Esophagus muscularis mucosa (tissue), 4 donors: Measurements from ENCODE around the gene TMEM40.

Source experiments
- CTCF ChIP-seq, 3 experiments: fragments of 200-600 bp in 2 of 3; fragments of 450-650 bp in 1 of 3; sonication (generic) in 2 of 3; IDR thresholded peaks; one replicate each; pipeline ENCODE4 v1.5.1; 2017 to 2019; ENCODE audit warnings: antibody characterized with exemption in 3 of 3, mild to moderate bottlenecking in 2 of 3, moderate library complexity in 1 of 3
- EP300 ChIP-seq: sonication (generic); formaldehyde crosslinking; IDR thresholded peaks from one replicate; pipeline ENCODE4 v1.6.1; 2017; ENCODE audit warnings: antibody characterized with exemption
- POLR2A ChIP-seq: fragments of 450-650 bp; IDR thresholded peaks from one replicate; pipeline ENCODE4 v1.6.1; 2017; ENCODE audit warnings: antibody characterized with exemption, moderate library complexity, mild to moderate bottlenecking, low read depth

GRCh38 chr3:12748477-12748876 is 10.6 kb downstream of the TMEM40 start:
- no peak for TF ChIP-seq EP300
- no peak for TF ChIP-seq CTCF (IDR thresholded peaks at IDR 0.05)
- TF ChIP-seq POLR2A = no peak
